ENCODE measurements around the gene RNMT.
A peak's percentile ranks its signal among the peaks of the same experiment; 100 is the strongest.
"Not testable (repeated sequence)": the region's sequence is repeated elsewhere in the genome, so short reads cannot be mapped to it uniquely, and the experiment has no call there.

RNMT gene

DNA sequence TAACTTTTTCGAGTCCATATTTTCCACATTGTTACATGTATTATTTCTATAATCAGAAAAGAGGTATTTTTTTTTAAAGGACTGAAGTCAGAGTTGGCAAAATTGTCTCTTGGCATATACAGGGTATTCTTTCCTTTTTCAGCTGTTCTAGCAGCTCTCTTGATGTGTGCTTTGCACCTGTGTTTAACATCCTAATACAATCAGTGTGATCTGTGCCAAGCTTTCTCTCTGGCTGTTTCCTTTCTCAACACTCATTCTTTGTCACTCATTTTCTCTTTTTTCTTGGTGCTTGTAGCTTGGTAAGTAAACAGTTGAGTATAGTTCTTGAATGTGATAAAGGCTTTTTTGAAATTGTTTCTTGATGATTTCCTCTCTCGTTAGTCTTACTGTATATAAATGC is 9.2 kb downstream of the RNMT start:
- no peak for DNase-seq (ENCODE audit: low read depth, low spot score)

DNA sequence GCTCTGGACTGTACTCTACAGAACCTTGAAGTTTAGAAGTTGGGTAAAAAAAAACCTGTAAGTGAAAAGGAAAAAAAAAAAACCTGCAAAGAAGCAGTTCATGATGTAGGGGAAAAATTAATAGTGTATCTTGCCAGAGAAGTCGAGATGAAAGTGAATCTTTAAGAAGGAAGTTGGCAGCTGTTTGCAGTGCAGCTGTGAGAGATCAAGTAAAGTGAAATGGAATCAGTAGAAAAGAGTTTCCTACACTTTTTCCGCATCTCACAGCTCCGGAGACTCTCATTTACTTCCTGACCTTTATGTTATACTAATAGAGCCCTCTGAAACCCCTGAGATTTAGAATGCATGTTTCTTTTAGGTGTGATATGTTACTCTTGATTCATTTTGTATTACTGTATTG is 19.2 kb downstream of the RNMT start:
- no peak for DNase-seq (ENCODE audit: low read depth, low spot score)

- DNase-seq (ENCODE audit: low read depth, low spot score) = no peak
Measured at GRCh38 chr18:13746633-13747032, 20.2 kb downstream of the RNMT start.

DNA sequence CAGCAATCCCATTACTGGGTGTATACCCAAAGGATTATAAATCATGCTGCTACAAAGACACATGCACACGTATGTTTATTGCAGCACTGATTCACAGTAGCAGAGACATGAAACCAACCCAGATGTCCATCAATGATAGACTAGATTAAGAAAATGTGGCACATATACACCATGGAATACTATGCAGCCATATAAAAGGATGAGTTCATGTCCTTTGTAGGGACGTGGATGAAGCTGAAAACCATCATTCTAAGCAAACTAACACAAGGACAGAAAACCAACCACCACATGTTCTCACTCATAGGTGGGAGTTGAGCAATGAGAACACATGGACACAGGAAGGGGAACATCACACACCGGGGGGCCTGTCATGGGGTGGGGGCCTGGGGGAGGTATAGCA is 25.1 kb downstream of the RNMT start:
- not testable (repeated sequence) for DNase-seq (ENCODE audit: low read depth, low spot score)

- DNase-seq (ENCODE audit: low read depth, low spot score) = no peak
Measured at GRCh38 chr18:13756261-13756660, 29.8 kb downstream of the RNMT start.

- DNase-seq (ENCODE audit: low read depth, low spot score) = no peak
Measured at GRCh38 chr18:13756671-13757070, 30.2 kb downstream of the RNMT start.

DNA sequence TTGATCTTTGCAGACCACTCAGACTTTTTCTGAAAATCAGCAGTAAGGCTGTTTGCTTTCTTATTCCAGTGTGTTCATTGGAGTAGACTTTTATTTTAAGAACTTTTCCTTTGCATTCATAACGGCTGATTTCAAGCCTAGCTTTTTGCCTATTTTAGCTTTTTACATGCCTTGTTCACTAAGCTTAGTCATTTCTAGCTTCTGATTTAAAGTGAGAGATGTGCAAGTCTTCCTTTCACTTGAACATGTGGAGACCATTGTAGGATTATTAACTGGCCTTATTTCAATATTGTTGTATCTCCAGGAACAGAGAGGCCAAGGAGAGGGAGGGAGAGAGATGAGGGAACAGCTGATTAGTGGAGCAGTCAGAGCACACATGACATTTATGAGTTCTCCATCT is 32.1 kb downstream of the RNMT start:
- no peak for DNase-seq (ENCODE audit: low read depth, low spot score)

DNA sequence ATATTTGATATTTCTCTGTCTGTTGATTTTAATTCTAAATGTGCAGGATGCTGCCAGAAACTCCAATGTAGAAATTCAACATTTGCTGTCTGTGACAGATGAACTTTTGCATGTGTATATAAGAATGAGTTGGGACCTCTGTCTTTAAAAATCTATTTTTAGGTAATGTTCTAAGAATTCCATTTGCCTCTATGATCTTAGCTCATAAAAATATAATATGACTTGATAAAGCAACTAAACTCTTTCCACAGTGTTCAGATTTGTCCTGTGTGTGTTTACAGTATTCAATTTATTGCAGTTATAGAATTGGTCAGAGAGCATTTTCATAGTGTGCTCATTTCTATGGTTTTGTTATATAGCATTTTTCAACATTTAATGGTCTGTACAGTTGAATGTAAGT is 33.6 kb downstream of the RNMT start:
- DNase-seq (ENCODE audit: low read depth, low spot score) = no peak

DNA sequence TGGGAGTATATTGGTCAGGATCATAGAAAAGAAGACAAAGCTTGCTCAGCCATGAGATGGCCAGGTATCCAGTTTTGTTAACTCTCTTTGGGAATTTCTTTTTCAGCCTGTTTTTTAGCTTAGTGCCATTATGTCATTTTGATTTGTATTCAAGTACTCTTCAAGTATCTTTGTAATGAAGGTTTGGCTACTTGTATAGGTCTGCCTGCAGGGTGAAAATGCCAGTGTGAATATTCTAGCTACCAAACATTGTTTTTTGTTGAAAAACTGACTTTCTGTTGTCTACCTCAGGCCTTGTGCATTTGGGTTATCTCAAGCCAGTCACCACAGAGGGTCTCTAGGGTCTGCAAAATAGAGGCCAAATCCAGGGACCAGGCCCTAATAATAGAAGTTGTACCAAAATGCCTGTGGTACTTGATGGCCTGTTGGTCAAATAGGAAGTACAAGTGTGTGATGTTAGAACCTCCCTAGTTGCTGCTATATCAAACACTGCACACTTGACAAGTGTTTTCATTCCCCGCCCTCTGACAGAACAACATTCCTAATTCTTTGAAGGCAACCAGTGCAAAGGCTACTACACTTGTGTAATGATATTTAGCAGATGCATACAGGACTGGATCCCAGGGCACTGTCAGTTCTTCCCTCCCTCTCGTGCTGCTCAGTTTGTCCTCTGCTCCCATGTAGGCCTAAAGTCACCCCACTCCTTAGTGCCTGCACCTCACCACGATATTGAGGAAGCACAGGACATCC is 36.4 kb downstream of the RNMT start:
- no peak for DNase-seq (ENCODE audit: low read depth, low spot score)

GRCh38 chr18:13775058-13775457 is 48.6 kb downstream of the RNMT start:
- DNase-seq (ENCODE audit: low read depth, low spot score) = no peak

DNA sequence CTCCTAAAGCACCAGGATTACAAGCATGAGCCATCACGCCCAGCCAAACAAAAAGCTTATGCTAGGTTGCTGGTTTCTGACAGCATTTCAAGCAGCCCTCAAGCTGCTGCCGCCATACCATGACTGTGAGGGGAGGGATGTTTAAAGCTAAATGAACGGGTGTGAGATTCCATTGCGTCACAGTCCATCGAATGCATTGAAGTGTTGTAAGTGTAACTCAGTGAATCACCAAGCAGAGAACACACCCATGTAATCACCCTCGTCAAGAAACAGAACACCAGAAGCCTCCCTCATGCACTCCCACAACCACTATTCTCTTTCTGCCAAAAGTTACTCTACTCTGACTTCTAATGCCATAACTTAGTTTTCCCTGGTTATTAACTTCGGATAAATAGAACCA is 64.7 kb downstream of the RNMT start:
- no peak for DNase-seq (ENCODE audit: low read depth, low spot score)

GRCh38 chr18:13793819-13794218 is 67.3 kb downstream of the RNMT start:
- no peak for DNase-seq (ENCODE audit: low read depth, low spot score)

GRCh38 chr18:13796515-13796914 is 70.0 kb downstream of the RNMT start:
- DNase-seq (ENCODE audit: low read depth, low spot score) = no peak

GRCh38 chr18:13797157-13797611 is 70.7 kb downstream of the RNMT start:
- peak; percentile 16 for DNase-seq (ENCODE audit: low read depth, low spot score)

GRCh38 chr18:13799396-13799795 is 72.9 kb downstream of the RNMT start:
- no peak for DNase-seq (ENCODE audit: low read depth, low spot score)

DNA sequence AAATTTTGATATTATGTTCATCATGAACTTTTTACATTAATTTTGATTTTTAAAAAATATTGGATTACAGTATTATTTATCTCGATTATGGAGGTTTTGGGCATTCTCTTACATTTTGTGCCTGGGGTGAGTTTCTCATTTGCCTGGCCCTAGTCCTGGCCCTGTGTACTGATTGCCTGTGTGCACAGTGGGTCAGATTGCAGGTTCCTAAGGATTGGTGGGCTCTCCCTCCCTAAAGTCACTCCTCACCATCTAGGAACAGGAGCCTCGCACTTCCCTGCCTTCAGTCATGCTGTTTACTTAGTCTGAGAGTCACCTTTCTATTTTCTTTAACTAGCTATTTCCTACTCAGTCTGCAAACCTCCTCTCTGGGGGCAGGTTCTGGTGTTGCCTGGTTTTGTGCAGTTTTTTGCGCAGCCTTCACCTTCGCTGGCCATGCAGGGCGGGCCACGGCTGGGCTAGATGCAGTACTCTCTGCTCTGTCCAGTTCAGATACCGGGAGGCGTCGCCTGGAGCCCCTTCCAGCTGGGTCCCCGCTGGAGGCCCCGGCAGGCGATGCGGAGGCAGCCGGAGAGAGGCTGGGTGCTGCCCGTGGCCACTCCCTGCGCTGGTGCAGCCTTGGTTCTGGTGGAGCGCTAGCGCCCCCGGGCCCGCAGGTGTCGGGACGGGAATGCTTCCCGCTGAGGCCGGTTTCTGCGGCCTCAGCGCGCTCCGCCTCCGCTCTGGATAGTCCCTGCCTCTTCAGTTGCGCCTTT is 74.2 kb downstream of the RNMT start:
- peak; percentile 79 for DNase-seq (ENCODE audit: low read depth, low spot score)

- DNase-seq (ENCODE audit: low read depth, low spot score) = no peak
Measured at GRCh38 chr18:13801260-13801601, 74.8 kb downstream of the RNMT start.

- no peak for DNase-seq (ENCODE audit: low read depth, low spot score)
Measured at GRCh38 chr18:13804305-13804704, 77.8 kb downstream of the RNMT start.

- no peak for DNase-seq (ENCODE audit: low read depth, low spot score)
Measured at GRCh38 chr18:13808294-13809042, 82.0 kb downstream of the RNMT start.

GRCh38 chr18:13809043-13809430 is 82.6 kb downstream of the RNMT start:
- DNase-seq (ENCODE audit: low read depth, low spot score) = no peak

GRCh38 chr18:13809531-13810255 is 83.2 kb downstream of the RNMT start:
- DNase-seq (ENCODE audit: low read depth, low spot score) = no peak

- DNase-seq (ENCODE audit: low read depth, low spot score) = no peak
Measured at GRCh38 chr18:13810950-13811485, 84.5 kb downstream of the RNMT start.

Measured in astrocyte of the hippocampus (primary cell).